ENCODE data around the gene CCDC187.
"Not testable (repeated sequence)": the region's sequence is repeated elsewhere in the genome, so short reads cannot be mapped to it uniquely, and the experiment has no call there.

CCDC187 gene

DNA sequence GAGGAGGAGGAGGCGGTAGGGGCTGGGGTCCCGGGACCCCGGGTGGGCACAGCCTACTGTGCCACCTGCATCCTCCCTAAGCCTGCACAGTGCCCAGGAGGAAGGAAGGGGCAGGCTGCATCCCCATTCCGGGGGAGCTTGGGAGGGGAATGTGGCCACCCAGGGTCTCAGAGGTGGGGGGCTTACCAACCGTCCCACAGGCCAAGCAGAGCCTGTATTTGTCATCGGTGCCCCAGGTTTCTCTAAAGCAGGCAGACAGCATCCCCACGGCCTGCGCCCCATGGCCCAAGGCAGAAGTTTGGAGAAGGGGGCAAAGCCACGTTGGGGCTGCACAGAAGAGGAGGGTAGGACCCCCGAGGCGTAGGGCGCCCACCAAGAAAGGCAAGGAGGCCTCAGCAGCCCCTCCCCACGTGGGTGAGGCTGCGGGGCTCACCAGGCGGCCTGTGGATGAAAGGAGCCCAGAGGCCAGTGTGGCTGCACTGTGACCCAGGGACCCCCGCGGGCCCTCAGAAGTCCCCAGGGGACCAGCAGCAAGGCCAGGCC lies 22.9 kb upstream of the CCDC187 start:
- no peak for DNase-seq

DNA sequence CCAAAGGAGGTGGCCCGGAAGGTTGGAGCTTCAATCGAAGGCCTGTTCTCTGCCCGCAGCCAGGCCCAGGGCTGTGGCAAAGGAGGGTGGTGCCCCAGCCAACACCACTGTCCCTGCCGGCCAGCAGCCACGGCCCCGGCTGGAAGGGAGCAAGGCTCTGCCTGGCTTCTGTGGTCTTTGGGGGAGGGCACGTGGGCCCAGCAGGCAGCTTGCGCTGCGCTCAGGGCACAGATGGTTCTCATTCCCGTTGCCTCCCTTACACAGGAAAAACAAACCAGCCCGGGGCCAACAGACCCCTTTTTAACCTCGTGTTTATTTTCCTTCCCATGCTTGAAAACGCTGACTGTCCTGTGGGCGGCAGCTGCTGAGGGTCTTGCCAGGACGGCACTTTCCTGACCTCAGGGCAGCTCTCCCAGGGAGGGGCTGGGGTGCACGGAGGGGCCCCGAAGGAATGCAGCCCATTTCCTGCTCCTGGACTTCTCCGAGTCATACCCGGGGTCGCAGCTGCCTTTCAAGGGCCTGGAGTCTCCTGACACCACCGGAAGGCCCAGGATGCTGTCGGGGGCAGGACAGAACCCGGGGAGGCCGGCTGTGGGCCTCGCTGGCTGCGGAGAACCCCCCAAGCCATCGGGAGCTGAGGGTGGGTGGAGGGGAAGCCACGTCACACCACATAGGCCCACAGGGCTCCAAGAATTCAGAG lies 22.3 kb upstream of the CCDC187 start:
- DNase-seq, result no peak

GRCh38 chr9:136325358-136325757 lies 21.5 kb upstream of the CCDC187 start:
- no peak for DNase-seq

DNA sequence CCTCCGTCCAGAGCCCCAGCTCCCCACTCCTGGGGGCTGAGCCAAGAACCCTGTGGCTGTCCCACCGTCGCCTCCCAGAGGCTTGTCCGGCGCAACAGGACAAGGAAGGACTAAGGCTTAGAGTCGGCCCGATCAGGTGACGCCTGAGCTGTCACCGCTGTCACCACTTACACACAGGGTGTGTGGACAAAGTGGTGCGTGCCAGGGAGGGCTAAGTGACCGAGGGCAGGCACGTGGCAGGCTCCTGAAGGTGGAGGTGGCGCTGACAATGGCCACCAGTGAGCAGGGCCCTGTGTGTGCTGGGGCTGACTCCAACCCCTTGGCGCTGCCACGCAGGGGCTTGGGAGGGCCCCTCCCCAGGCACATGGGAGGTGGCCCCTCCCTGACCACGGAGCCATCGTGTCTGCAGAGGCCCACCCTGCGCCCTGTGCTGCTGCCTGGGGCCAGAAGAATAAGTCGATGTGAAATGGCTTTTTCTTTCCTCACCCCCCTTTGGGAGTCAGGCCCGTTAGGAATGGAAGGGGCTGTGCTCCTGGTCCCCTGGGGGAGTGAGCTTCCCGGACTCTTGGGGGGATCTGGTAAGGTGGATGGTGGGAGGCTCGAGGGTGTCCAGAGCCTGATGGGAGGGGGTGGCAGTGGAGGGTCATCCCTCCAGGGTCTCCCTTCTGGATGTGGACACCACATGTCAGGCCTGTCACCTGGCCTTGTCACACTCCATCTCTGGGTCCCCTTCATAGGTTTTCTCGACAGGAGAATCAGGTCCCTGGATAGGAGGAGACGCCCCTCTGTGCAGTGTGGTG lies 20.8 kb upstream of the CCDC187 start:
- no peak for DNase-seq

DNA sequence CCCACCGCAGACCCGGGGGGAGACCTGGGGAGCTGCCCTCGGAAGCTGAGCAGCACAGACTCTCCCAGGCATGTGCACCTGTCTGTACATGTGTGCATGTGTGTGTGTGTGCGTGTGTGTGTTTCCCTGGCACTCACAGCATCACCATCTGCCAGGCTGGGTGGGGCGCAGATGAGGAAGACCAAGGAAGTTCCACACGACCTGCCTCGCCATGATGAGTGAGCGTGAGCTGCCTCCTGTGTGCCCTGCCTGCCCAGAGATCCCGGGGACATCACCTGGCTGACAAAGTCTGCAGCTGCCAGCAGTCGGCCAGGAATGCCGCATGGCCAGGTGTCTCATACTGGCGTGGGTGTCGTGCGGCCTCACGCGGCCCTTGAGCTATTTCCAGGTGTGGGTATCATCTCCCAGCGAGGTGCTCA lies 19.5 kb upstream of the CCDC187 start:
- DNase-seq, result peak; percentile 38

DNA sequence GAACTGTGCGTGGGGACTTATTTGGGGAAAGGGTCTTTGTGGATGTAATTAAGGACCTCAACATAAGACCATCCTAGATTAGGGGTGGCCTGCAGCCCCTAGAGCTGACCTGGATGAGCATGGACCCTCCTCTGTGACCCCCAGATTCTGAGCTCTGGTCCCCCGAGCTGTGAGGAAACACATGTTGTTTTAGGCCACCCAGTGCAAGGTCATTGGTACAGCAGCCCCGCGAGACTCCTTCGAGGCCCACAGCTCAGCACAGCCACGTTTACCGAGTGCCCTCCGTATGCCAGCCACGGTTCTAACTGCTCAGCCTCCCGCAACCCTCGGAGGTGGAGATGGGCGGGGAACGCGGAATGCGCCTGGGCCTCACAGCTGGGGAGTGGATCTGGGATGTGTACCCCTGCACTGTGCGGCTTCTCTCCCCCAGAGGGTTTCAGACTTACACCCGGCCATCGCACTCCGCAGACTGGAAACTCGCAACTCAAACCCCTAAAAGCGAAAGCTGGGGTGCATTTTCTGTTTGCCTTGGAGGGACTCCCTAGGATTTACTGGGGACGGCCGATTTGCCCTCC lies 18.9 kb upstream of the CCDC187 start:
- no peak for DNase-seq

DNA sequence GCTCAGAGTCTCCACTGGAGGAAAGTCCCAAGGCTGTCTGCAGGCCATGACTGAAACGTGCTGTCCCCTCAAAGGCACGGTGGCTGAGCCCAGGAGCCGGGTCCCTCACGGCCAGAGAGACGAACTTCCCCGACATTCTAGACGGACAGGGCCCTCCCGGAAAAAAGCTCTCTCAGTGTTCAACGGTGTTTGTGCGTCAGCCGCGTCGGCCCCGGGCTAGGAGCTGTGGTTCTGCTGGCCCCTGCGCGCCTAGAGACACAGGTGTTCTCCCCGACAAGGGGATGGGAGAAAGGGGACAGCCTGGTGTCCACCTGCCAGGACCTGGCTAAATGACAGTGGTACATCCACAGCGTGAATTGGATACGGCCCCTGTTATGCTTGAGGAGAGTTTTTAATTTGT lies 17.7 kb upstream of the CCDC187 start:
- no peak for DNase-seq

GRCh38 chr9:136320972-136321371 lies 17.1 kb upstream of the CCDC187 start:
- DNase-seq, result not testable (repeated sequence)

- not testable (repeated sequence) for DNase-seq
These were observed 16.1 kb upstream of the CCDC187 start for GRCh38 chr9:136319955-136320354.

DNA sequence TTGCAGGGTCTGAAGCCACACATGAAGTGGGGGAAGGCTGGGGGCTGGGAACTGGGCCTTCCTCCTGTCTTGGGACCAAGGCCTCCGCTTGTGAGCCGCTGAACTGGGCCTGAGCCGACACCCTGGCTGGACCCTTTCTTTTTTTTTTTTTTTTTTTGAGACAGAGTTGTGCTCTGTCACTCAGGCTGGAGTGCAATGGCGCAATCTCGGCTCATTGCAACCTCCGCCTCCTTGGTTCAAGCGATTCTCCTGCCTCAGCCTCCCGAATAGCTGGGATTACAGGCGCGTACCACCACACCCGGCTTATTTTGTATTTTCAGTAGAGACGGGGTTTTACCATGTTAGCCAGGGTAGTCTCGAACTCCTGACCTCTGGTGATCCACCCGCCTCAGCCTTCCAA lies 15.3 kb upstream of the CCDC187 start:
- not testable (repeated sequence) for DNase-seq

- DNase-seq, result no peak
These were observed 14.9 kb upstream of the CCDC187 start for GRCh38 chr9:136318776-136319241.

DNA sequence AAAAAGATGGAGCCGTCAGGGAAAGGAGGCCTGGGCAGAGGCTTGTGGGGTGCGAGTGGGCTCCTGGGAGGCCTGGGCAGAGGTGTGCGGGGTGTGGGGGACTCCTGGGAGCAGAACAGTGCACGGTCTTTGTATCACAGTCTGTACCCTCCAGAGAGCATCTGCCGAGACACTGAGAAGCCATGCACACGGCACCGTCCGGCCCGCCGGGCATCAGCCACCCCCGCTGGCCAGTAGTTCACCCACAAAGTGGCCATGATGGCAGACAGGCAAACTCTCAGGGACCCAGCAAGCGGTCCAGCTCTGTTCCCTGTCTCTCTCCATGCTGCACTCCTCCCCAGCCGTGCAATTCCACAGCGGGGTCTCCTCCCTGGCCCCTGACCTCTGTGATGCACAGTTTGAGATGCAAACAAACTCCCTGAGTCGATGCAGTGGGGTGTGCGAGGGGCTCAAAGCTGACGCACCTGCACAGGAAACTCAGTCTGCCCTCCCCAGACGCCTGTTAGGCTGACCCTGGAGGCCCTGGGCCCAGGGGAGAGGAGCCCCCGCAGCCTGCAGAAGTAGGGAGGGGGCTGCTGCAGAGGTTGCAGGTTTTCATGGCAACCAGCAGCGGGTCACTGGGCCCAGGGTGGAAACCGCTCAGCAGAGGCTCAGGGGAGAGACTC lies 14.3 kb upstream of the CCDC187 start:
- DNase-seq, result no peak

GRCh38 chr9:136317695-136318094 lies 13.8 kb upstream of the CCDC187 start:
- no peak for DNase-seq

DNA sequence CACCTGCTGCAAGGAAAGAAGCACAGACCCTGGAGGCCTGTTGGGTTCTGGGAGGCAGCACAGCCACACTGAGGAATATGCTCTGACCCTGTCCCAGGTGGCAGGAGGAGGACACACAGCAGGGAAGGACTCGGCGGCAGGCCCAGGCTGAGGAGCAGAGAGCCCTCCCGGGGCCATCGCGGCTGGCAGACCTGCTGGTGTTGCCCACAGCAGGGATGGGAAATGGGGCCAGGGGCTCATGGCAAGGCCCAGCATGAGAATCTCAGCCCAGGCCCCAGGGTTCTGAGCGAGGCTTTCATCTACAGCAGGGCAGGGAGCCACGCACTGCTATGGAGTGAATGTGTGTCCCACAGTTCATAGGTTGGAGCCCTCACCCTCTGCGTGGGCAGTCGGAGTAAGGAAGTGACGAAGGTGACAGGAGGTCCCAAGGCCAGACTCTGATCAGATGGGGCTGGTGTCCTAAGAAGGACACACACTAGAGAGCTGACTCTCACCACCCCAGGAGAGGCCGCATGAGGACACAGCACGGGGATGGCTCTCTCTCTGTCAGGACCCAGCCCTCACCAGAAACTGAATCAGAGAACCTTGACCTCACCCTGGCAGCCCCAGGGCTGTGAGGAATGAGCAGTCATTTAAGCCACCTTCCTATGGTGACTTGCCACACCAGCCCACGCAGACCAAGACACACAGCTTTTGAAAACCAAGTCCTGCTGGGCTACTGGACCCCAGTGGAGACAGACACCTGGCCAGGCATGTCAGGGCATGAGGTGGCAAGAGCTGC lies 13.2 kb upstream of the CCDC187 start:
- no peak for DNase-seq

DNA sequence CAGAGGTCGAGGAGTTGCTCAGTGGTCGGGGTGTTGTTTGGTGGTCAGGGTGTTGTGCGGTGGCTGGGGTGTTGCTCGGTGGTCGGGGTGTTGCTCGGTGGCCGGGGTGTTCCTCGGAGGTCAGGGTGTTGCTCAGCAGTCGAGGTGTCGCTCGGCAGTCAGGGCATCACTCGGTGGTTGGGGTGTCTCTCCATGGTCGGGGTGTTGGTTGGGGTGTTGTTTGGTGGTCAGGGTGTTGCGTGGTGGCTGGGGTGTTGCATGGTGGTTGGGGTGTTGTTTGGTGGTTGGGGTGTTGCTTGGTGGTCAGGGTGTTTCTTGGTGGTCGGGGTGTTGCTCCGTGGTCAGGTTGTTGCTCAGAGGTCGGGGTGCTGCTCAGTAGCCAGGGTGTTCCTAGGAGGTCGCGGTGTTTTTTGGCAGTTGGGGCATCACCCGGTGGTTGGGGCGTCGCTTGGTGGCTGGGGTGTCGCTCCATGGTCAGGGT lies 12.4 kb upstream of the CCDC187 start:
- DNase-seq, result no peak

- no peak for DNase-seq
These were observed 11.1 kb upstream of the CCDC187 start for GRCh38 chr9:136314944-136315343.

DNA sequence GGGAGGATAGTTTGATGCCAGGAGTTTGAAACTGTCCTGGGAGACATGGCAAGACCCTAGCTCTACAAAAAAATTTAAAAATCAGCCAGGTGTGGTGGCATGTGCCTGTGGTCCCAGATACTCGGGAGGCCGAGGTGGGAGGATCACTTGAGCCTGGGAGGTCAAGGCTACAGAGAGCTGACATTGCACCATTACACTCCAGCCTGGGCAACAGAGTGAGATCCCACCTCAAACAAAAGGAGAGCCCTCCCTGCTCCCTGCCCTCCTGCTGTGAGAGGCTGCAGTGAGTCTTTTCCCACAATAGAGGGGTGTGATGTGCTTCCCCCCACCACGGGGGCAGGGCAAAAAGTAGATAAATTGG lies 10.1 kb upstream of the CCDC187 start:
- DNase-seq, result no peak

DNA sequence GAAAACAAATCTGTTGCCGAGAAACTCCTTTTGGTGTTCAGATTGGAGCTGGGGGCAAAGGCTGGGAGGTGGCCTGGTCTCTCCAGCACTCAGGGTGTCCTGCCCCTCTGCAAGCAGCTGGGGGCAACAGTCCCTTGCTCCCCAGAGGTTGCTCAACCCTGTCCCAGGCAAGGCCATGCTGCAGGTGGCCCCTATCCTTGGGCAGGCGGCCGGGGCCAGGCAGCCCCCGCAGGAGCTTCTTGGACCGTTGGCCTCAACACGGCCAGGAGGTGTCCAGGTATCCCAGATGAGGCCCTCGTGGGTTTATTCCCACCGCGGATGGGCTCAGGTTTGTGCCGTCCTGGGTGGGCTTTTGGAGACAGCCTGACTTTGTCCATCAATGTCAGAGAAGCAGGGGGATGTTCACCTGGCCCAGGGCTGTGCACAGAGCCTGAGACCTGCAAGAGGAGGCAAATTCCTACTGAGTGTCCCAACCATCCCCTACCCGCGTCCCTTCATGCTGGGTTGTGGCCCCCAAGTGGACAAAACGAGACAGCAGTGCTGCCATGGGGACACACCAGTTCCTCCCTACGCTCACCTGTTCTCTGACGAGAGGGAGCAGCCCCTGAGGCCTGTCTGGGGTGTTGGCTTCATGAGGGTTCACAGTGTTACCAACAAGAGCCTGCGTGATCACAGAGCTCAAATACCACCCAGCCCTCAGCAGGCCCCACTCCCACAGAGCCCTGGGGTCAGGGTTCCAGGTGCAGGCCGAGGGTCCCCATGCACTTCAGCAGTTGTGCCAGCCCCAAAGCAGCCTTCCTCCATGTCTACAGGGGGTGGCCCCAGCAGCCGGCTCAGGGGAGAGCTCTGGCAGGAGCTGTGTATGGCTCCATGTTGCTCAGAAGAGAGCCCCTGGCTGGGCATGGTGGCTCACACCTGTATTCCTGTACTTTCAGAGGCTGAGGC lies 9.5 kb upstream of the CCDC187 start:
- DNase-seq, result no peak

GRCh38 chr9:136312436-136312835 lies 8.5 kb upstream of the CCDC187 start:
- DNase-seq, result peak; percentile 31

GRCh38 chr9:136312009-136312375 lies 8.1 kb upstream of the CCDC187 start:
- no peak for DNase-seq

Data from NCI-H146 (cell line).